Stimulated activated CD8-positive, alpha-beta memory T cell treated with anti-CD3 and anti-CD28 coated beads, Interleukin-7, amount 100 ng/mL, for 48 hours (primary cell): ENCODE measurements around the gene RSPH1.

Source experiments
- DNase-seq, 2 donors: peaks; one replicate each; pipeline ENCODE4 v3.0.0-alpha.2; 2020; ENCODE audit warnings: low read depth in 1 of 2; ENCODE audit errors: extremely low read depth in 1 of 2

Gene RSPH1

DNA sequence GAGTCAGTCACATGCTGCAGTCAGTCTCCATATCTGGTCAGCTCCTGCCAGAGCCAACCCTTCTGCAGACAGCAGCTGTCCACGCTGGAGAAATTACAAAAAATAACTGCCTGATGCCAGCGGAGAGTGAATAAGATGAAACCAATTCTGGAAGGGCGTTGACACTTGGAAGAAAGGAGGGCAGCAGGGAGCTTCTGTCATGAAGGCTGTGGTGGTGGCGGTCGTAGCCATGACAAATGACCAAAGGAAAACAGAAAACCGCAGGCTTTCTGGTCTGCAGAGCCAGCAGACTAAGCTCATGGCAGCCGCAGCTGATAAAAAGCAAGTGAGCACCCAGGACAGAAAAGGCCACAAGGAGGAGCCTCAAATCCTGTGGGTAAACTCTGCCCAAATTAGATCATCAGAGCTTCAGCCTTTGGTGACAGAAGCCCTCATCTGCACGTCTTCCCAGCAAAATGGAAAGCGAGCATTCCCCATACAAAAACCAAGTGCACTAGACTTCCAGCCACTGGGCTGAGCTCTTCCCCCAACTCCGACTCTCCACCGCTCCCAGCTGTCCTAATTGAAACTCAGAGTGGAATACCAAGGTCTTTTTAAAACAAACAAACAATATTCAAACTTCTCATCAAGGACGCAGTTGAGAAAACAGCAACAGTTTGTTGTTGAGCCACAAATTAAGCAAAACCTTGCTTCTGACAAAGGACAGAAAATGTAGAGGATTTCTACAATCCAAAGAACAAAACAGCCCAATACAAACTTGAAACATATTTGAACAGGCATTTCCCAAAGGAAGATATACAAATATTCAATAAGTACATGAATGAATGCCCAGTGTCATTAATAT lies 28.7 kb downstream of the RSPH1 start:
- DNase-seq, result no peak

GRCh38 chr21:42466700-42467099 lies 29.3 kb downstream of the RSPH1 start:
- DNase-seq, result no peak

DNA sequence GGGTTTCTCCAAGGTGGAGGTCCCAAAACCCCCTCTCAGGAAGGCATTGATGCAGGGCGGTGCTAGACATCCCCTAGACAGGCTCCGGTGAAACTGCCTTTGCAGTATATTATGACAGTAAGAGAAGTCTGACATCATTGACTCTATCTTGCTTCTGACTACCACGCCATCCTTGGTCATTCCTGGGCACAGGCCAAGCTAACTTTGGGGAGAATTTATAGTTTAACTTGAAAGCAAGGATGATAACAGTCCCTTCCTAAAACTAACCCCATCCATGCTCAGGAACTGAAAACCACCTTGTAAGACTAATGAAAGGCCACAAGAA lies 30.3 kb downstream of the RSPH1 start:
- no peak for DNase-seq

GRCh38 chr21:42465008-42465802 lies 30.8 kb downstream of the RSPH1 start:
- no peak for DNase-seq

GRCh38 chr21:42463861-42464515 lies 32.0 kb downstream of the RSPH1 start:
- no peak for DNase-seq

GRCh38 chr21:42461881-42462877 lies 33.8 kb downstream of the RSPH1 start:
- DNase-seq, result no peak

DNA sequence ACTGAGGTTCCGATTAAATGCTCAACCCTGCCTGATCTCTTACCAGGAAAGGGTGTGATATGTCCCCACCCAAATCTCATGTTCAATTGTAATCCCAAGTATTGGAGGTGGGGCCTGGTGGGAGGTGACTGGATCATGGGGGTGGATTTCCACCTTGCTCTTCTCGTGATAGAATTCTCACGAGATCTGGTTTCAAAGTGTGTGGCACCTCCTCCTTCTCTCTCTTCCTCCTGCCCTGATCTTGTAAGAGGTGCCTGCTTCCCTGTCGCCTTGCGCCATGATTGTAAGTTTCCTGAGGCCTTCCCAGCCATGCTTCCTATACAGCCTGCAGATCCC lies 34.9 kb downstream of the RSPH1 start:
- no peak for DNase-seq

DNA sequence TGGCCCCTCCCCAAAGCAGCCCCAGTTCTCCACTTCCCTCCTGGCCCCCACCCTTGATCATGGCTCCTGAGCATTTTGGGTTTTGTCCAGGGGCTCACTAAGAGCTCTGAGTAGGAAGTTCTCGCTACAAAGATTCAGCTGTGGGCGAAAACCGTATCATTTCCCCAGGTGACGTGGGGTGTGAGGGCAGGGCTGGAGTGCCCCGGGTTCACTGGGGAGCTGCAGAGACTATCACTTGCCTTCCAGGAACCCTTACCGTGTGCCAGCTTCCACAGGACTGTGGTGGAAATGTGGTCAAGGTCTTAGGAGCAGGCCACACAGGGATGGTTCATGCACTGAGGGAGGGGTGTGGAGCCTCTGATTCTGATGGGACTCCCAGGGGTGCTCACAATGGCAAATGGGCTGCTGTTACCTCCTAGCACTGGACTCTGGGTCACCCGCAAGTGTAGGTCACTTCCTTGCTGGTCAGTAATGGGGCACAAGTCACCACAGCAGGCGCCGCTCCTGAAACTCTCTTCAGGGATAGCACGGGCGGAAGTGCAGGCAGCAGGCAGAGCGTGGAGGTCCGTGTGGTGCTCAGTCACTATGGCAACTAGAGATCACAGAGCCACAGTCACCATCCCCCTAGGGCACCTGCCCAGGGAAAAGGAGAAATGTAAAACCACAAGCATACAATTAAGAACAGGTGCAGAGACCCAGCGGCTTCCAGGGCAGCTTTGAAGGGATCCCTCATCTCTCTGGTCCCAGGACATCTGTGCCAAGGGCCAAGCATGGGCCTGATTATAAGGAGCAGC lies 35.4 kb downstream of the RSPH1 start:
- DNase-seq, result no peak

DNA sequence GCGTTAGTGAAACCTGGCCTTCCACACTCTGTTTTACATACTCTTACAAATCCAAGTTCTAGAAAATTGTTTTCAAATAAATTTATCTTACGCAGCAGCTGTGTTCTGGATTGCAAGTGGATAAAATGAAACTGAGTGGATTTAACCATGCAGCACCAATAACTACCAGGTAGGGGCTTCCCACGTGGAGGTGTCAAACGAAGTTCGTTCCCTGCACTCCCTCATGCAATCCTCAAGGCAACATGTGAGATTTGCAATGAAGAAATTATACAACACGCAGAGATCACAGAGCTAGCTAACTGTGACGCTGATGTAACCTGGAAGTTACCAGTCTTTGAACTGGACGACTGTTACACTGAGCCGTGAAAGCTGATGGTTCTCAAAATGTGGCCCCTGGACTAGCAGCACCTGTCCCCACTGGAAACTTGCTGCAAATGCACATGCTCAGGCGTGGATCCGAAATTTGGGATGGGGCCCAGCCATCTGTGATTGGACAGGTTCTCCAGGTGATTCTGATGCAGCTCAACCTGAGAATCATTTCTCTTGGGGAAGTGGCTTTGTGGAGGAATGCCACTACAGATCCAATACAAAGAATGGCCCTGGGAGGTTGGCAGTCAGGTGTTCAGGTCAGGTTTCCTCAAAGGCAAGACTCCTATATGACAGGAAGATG lies 36.3 kb downstream of the RSPH1 start:
- no peak for DNase-seq

DNA sequence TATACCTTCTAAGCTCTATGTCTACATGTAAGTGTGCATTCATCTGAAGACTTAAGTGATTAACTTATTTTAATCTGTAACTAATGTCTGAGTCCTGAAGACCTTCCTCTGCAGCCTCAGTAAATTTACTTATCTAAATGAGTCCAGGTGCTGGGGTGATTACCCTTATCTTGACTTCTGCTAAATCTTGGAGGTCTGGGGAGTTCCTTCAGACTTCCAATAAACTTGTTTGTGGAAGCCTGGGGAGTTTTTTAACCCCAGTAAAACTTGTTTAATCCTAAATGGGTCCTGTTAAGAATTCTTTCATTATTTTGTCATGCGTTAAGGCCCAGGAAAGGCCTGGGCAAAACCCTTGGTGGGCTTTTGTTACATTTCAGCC lies 37.0 kb downstream of the RSPH1 start:
- no peak for DNase-seq

GRCh38 chr21:42456457-42456856 lies 39.6 kb downstream of the RSPH1 start:
- DNase-seq, result no peak

- DNase-seq, result no peak
These were observed 40.1 kb downstream of the RSPH1 start for GRCh38 chr21:42455754-42456440.

DNA sequence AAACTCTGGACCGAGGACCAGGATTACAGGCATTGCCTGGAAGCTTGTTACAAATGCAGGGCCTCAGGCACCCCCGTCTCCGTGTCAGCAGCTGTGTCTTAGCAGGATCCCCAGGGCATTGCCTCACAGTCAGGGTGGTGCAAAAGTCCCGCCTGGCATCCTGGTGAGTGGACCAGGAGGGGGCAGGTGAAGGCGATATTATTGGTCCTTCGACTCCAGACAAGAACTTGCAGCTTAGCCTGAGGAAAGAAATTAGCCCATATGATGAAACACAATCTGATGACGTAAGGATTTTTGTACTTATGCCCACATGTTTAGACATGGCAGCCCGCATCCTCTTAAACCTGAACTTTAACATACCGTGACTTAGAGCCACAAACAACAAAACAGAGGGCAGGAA lies 40.8 kb downstream of the RSPH1 start:
- no peak for DNase-seq

GRCh38 chr21:42454786-42455185 lies 41.2 kb downstream of the RSPH1 start:
- no peak for DNase-seq

DNA sequence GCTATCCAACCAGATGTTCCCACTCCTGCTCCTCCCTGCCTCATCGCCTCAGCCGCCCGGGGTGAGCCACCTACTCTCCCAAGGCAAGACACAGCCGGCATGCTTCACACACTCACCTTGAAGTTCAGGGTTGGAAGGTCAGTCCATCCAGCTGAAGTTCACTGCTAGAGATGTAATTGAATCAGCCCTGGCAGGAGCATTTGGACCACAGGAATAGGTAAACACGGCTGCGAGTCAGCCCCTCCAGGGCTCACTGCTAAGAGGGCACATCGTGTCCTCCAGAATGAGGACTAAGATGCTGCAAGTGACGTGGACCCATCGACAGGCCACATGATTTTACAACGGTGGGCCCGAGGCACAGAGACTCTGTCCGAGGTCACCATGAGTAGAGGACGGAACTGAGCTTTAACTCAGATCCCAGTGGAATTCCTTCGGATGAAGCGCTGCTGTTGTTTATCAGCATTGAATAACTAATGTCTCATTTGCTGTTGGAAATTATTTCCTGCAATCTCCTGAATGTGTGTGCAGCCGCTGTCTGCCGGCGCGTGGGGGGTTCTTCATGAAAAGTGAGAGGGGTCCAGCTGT lies 41.9 kb downstream of the RSPH1 start:
- DNase-seq, result no peak

GRCh38 chr21:42453224-42453985 lies 42.6 kb downstream of the RSPH1 start:
- DNase-seq, result no peak

GRCh38 chr21:42452401-42453223 lies 43.4 kb downstream of the RSPH1 start:
- DNase-seq, result no peak
